H7 (cell line): ENCODE results near the gene ABCC2. TPM values are rescaled to one million over a fixed set of nuclear protein-coding genes. Genes with fewer than 3 reads are reported as not detected.
"Not testable (repeated sequence)": the region's sequence is repeated elsewhere in the genome, so short reads cannot be mapped to it uniquely, and the experiment has no call there.

ENCODE experiments used
- DNase-seq: peaks from one replicate; pipeline ENCODE4 v3.0.0; 2012
- H3K27me3 ChIP-seq: 2 replicates; pipeline ENCODE4 v1.6.0; 2011; ENCODE audit warnings: mild to moderate bottlenecking, low read length; ENCODE audit not compliant: control insufficient read depth, insufficient read depth
- H3K36me3 ChIP-seq: replicated peaks from 2 replicates; pipeline ENCODE4 v1.5.1; 2011; ENCODE audit warnings: low read length; ENCODE audit not compliant: control insufficient read depth, insufficient read depth
- H3K4me3 ChIP-seq: 2 replicates; pipeline ENCODE4 v1.5.1; 2011; ENCODE audit warnings: low read depth, mild to moderate bottlenecking, control low read depth, low read length, moderate library complexity; ENCODE audit not compliant: insufficient read depth
- total RNA-seq: library from RNA; depleted of rRNA; stranded (reverse); fragments of >200 nt; shearing (Covaris generic); gene quantifications from 2 replicates; pipeline ENCODE4 v1.2.3, GENCODE V29; 2014

ABCC2 gene
- total RNA-seq, 1 experiment from 2014 or later = 0.14 TPM

- no peaks in the 10 kb centered on the region for H3K36me3 ChIP-seq
- no peaks in the 10 kb centered on the region for H3K27me3 ChIP-seq
- no peak overlapping the region for H3K4me3 ChIP-seq
- DNase-seq = no peak
Observed at GRCh38 chr10:99809481-99809880, 27.0 kb downstream of the ABCC2 start.

GRCh38 chr10:99809931-99810615 is 27.6 kb downstream of the ABCC2 start:
- Histone ChIP-seq H3K27me3 (no peaks in the 10 kb centered on the region), H3K4me3 (no peak overlapping the region), H3K36me3 (no peaks in the 10 kb centered on the region)
- DNase-seq = no peak

GRCh38 chr10:99812177-99812576 is 29.7 kb downstream of the ABCC2 start:
- Histone ChIP-seq H3K27me3 (no peaks in the 10 kb centered on the region), H3K4me3 (no peak overlapping the region), H3K36me3 (no peaks in the 10 kb centered on the region)
- no peak for DNase-seq

- Histone ChIP-seq H3K27me3 (no peaks in the 10 kb centered on the region), H3K4me3 (no peak overlapping the region), H3K36me3 (no peaks in the 10 kb centered on the region)
- DNase-seq = no peak
Observed at GRCh38 chr10:99814143-99814542, 31.7 kb downstream of the ABCC2 start.

- no peaks in the 10 kb centered on the region for H3K27me3 ChIP-seq
- H3K4me3 ChIP-seq = no peak overlapping the region
- H3K36me3 ChIP-seq = no peaks in the 10 kb centered on the region
- no peak for DNase-seq
Observed at GRCh38 chr10:99815621-99816020, 33.2 kb downstream of the ABCC2 start.

- H3K4me3 ChIP-seq = no peak overlapping the region
- H3K36me3 ChIP-seq = no peaks in the 10 kb centered on the region
- no peak for DNase-seq
- H3K27me3 ChIP-seq = no peaks in the 10 kb centered on the region
Observed at GRCh38 chr10:99827936-99828335, 45.5 kb downstream of the ABCC2 start.

GRCh38 chr10:99828464-99828863 is 46.0 kb downstream of the ABCC2 start:
- Histone ChIP-seq H3K4me3 (no peak overlapping the region), H3K27me3 (no peaks in the 10 kb centered on the region), H3K36me3 (no peaks in the 10 kb centered on the region)
- DNase-seq = no peak

GRCh38 chr10:99832439-99832838 is 50.0 kb downstream of the ABCC2 start:
- Histone ChIP-seq H3K27me3 (no peaks in the 10 kb centered on the region), H3K4me3 (no peak overlapping the region), H3K36me3 (no peaks in the 10 kb centered on the region)
- no peak for DNase-seq

GRCh38 chr10:99834410-99834809 is 52.0 kb downstream of the ABCC2 start:
- no peaks in the 10 kb centered on the region for H3K36me3 ChIP-seq
- no peak for DNase-seq
- H3K4me3 ChIP-seq = no peak overlapping the region
- H3K27me3 ChIP-seq = no peaks in the 10 kb centered on the region

GRCh38 chr10:99835947-99836346 is 53.5 kb downstream of the ABCC2 start:
- Histone ChIP-seq H3K36me3 (no peaks in the 10 kb centered on the region), H3K4me3 (no peak overlapping the region), H3K27me3 (no peaks in the 10 kb centered on the region)
- DNase-seq = no peak

- Histone ChIP-seq H3K36me3 (no peaks in the 10 kb centered on the region), H3K27me3 (no peaks in the 10 kb centered on the region), H3K4me3 (no peak overlapping the region)
- no peak for DNase-seq
Observed at GRCh38 chr10:99836711-99837110, 54.3 kb downstream of the ABCC2 start.

GRCh38 chr10:99840859-99841258 is 58.4 kb downstream of the ABCC2 start:
- not testable (repeated sequence) for H3K4me3 ChIP-seq, H3K36me3 ChIP-seq, DNase-seq, H3K27me3 ChIP-seq

- no peak for DNase-seq
- no peak overlapping the region for H3K4me3 ChIP-seq
- H3K36me3 ChIP-seq = no peaks in the 10 kb centered on the region
- no peaks in the 10 kb centered on the region for H3K27me3 ChIP-seq
Observed at GRCh38 chr10:99841746-99842145, 59.3 kb downstream of the ABCC2 start.

- H3K4me3 ChIP-seq = no peak overlapping the region
- H3K27me3 ChIP-seq = no peaks in the 10 kb centered on the region
- no peaks in the 10 kb centered on the region for H3K36me3 ChIP-seq
- DNase-seq = no peak
Observed at GRCh38 chr10:99843310-99843709, 60.9 kb downstream of the ABCC2 start.

- H3K27me3 ChIP-seq = no peaks in the 10 kb centered on the region
- H3K36me3 ChIP-seq = no peaks in the 10 kb centered on the region
- DNase-seq = no peak
- no peak overlapping the region for H3K4me3 ChIP-seq
Observed at GRCh38 chr10:99844433-99844955, 62.1 kb downstream of the ABCC2 start.
